H1 (cell line): ENCODE measurements around the gene IQCH. TPM values are rescaled to one million over a fixed set of nuclear protein-coding genes. Genes with fewer than 3 reads are reported as not detected.

Experiments used
- CTCF ChIA-PET: fragments of 300-600 bp; sonication (Branson Sonifier 250); formaldehyde crosslinking; loops from one replicate; lab custom pipeline; 2021; ENCODE audit not compliant: partially characterized antibody; lab: Charles Lee
- POLR2A ChIA-PET: fragments of 300-600 bp; sonication (Branson Sonifier 250); formaldehyde crosslinking; loops from one replicate; lab custom pipeline; 2021; ENCODE audit warnings: inconsistent platforms; ENCODE audit not compliant: partially characterized antibody; lab: Charles Lee
- DNase-seq, 2 experiments: peaks; one replicate each; pipeline versions ENCODE4 v3.0.0 to v3.0.0-alpha.2; 2010 to 2022; ENCODE audit warnings: low spot score in 2 of 2, low read depth in 1 of 2, mixed read lengths in 1 of 2
- FAIRE-seq: peaks from 2 replicates; lab custom pipeline; 2011; peaks lifted over from hg19 to GRCh38; lab: Jason Lieb, UNC
- H2AFZ ChIP-seq: 2 replicates; pipeline ENCODE4 v1.8.1; 2012; ENCODE audit warnings: low read length, inconsistent platforms
- H2AK5ac ChIP-seq: 2 replicates; pipeline ENCODE4 v1.6.1; 2013; ENCODE audit warnings: low read depth, low read length
- H2BK120ac ChIP-seq: replicated peaks from 2 replicates; pipeline ENCODE3; 2013; ENCODE audit warnings: low read depth, low read length, inconsistent platforms
- H2BK12ac ChIP-seq: 2 replicates; pipeline ENCODE4 v1.6.1; 2013; ENCODE audit warnings: low read depth, low read length
- H2BK15ac ChIP-seq: 2 replicates; pipeline ENCODE4 v1.6.1; 2013; ENCODE audit warnings: low read length
- H2BK20ac ChIP-seq: 2 replicates; pipeline ENCODE4 v1.6.1; 2013; ENCODE audit warnings: low read length
- H2BK5ac ChIP-seq: 2 replicates; pipeline ENCODE4 v1.6.1; 2013; ENCODE audit warnings: low read depth, low read length
- H3K14ac ChIP-seq: 2 replicates; pipeline ENCODE4 v1.6.1; 2013; ENCODE audit warnings: inconsistent platforms; ENCODE audit not compliant: insufficient read length
- H3K18ac ChIP-seq: 2 replicates; pipeline ENCODE4 v1.6.1; 2013; ENCODE audit warnings: low read length; ENCODE audit errors: extremely low read depth
- H3K23ac ChIP-seq: 2 replicates; pipeline ENCODE4 v1.6.1; 2013; ENCODE audit warnings: inconsistent platforms; ENCODE audit not compliant: insufficient read length
- H3K23me2 ChIP-seq: 2 replicates; pipeline ENCODE4 v1.6.1; 2013; ENCODE audit warnings: low read depth, low read length
- H3K27ac ChIP-seq: 2 replicates; pipeline ENCODE4 v1.6.1; 2011; ENCODE audit warnings: low read depth, low read length, inconsistent platforms
- H3K27me3 ChIP-seq, 4 experiments: replicated peaks in 1 of 4; 1 replicate in 1 of 4; 2 replicates in 3 of 4; pipeline versions ENCODE4 v1.6.1 to v1.8.1; 2011 to 2013; ENCODE audit warnings: low read length in 3 of 4, mild to moderate bottlenecking in 3 of 4, inconsistent platforms in 2 of 4, mixed read lengths in 2 of 4, moderate library complexity in 1 of 4; ENCODE audit not compliant: control insufficient read depth in 3 of 4, insufficient read depth in 3 of 4; ENCODE audit errors: extremely low read depth in 1 of 4
- H3K36me3 ChIP-seq, 4 experiments: 2 replicates each; pipeline versions ENCODE4 v1.6.1 to v1.8.1; 2011 to 2013; ENCODE audit warnings: mild to moderate bottlenecking in 4 of 4, low read length in 3 of 4, moderate library complexity in 2 of 4, control low read depth in 1 of 4, inconsistent platforms in 1 of 4; ENCODE audit not compliant: insufficient read depth in 4 of 4, control insufficient read depth in 2 of 4
- H3K4ac ChIP-seq: replicated peaks from 2 replicates; pipeline ENCODE3; 2013; ENCODE audit warnings: low read length, low read depth, mixed read lengths, inconsistent platforms; ENCODE audit not compliant: insufficient read length
- H3K4me1 ChIP-seq, 4 experiments: replicated peaks in 1 of 4; 1 replicate in 1 of 4; 2 replicates in 3 of 4; pipeline versions ENCODE4 v1.6.1 to v1.8.1; 2011 to 2013; ENCODE audit warnings: low read length in 3 of 4, inconsistent platforms in 2 of 4, mixed read lengths in 1 of 4; ENCODE audit not compliant: insufficient read depth in 4 of 4, control insufficient read depth in 3 of 4
- H3K4me2 ChIP-seq, 2 experiments: 2 replicates each; pipeline versions ENCODE4 v1.6.1 to v1.8.1; 2011 to 2013; ENCODE audit warnings: low read depth in 2 of 2, low read length in 2 of 2, control low read depth in 1 of 2, inconsistent platforms in 1 of 2, mild to moderate bottlenecking in 1 of 2; ENCODE audit not compliant: insufficient read depth in 1 of 2
- H3K4me3 ChIP-seq, 4 experiments: fragments of 200-600, 300-600 bp in 1 of 4; sonication (generic), shearing (Covaris generic), sonication (Bioruptor Twin) in 1 of 4; 2 replicates each; pipeline versions ENCODE4 v1.5.1 to v1.8.1; 2011 to 2016; ENCODE audit warnings: low read length in 4 of 4, low read depth in 3 of 4, control low read depth in 2 of 4, inconsistent platforms in 2 of 4, mild to moderate bottlenecking in 2 of 4, mixed read lengths in 1 of 4, moderate library complexity in 1 of 4; ENCODE audit not compliant: insufficient read depth in 2 of 4; ENCODE audit errors: extremely low read depth in 1 of 4
- H3K56ac ChIP-seq: replicated peaks from 2 replicates; pipeline ENCODE3; 2013; ENCODE audit warnings: low read depth, mild to moderate bottlenecking, mixed read lengths, low read length, inconsistent platforms; ENCODE audit not compliant: insufficient read length
- H3K79me1 ChIP-seq: 2 replicates; pipeline ENCODE4 v1.6.1; 2013; ENCODE audit warnings: low read depth, low read length, control low read depth
- H3K79me2 ChIP-seq, 2 experiments: 2 replicates each; pipeline versions ENCODE4 v1.6.1 to v1.8.1; 2012 to 2013; ENCODE audit warnings: low read length in 2 of 2, mild to moderate bottlenecking in 2 of 2, inconsistent platforms in 1 of 2; ENCODE audit not compliant: insufficient read depth in 2 of 2, control insufficient read depth in 1 of 2
- H3K9ac ChIP-seq, 4 experiments: replicated peaks in 1 of 4; 1 replicate in 1 of 4; 2 replicates in 3 of 4; pipeline versions ENCODE4 v1.6.1 to v1.8.1; 2011 to 2013; ENCODE audit warnings: low read depth in 3 of 4, low read length in 3 of 4, control low read depth in 2 of 4, mild to moderate bottlenecking in 2 of 4, moderate library complexity in 2 of 4, inconsistent platforms in 1 of 4; ENCODE audit errors: extremely low read depth in 1 of 4
- H3K9me3 ChIP-seq, 2 experiments: 2 replicates each; pipeline versions ENCODE4 v1.6.1 to v1.8.1; 2012 to 2013; ENCODE audit warnings: mild to moderate bottlenecking in 2 of 2, moderate library complexity in 2 of 2, control low read depth in 1 of 2, inconsistent platforms in 1 of 2, low read depth in 1 of 2, low read length in 1 of 2, mixed read lengths in 1 of 2; ENCODE audit not compliant: insufficient read depth in 2 of 2
- H4K20me1 ChIP-seq, 2 experiments: replicated peaks in 1 of 2; 2 replicates each; pipeline versions ENCODE3 to v1.8.1; 2011 to 2013; ENCODE audit warnings: inconsistent platforms in 2 of 2, low read length in 2 of 2, mild to moderate bottlenecking in 1 of 2; ENCODE audit not compliant: insufficient read depth in 2 of 2, control insufficient read depth in 1 of 2
- H4K5ac ChIP-seq: 2 replicates; pipeline ENCODE4 v1.6.1; 2013; ENCODE audit warnings: low read length, low read depth, mixed read lengths, inconsistent platforms; ENCODE audit not compliant: insufficient read length
- H4K8ac ChIP-seq: 2 replicates; pipeline ENCODE4 v1.8.0; 2013; ENCODE audit warnings: mild to moderate bottlenecking, moderate library complexity, low read length, inconsistent platforms; ENCODE audit not compliant: insufficient read depth; ENCODE audit errors: extremely low read depth
- H4K91ac ChIP-seq: replicated peaks from 2 replicates; pipeline ENCODE3; 2013; ENCODE audit warnings: low read length, mixed read lengths, inconsistent platforms; ENCODE audit not compliant: insufficient read length
- ASH2L ChIP-seq: fragments of 200-600, 300-600 bp; sonication (generic); IDR thresholded peaks from one replicate; pipeline ENCODE4 v1.7.1; 2017; ENCODE audit warnings: low read length
- BACH1 ChIP-seq: IDR thresholded peaks from 2 replicates; pipeline ENCODE4 v1.6.1; 2012; ENCODE audit warnings: low read length, improper control_type of control experiment
- BCL11A ChIP-seq, 2 experiments: IDR thresholded peaks; one replicate each; pipeline ENCODE4 v1.6.1; 2011; ENCODE audit warnings: low read depth in 2 of 2, low read length in 2 of 2, mild to moderate bottlenecking in 2 of 2
- CREB1 ChIP-seq: IDR thresholded peaks from 2 replicates; pipeline ENCODE4 v1.6.1; 2012; ENCODE audit warnings: inconsistent platforms
- EGR1 ChIP-seq: IDR thresholded peaks from 2 replicates; pipeline ENCODE4 v1.6.1; 2011; ENCODE audit warnings: low read depth, low read length, borderline replicate concordance
- GABPA ChIP-seq: IDR thresholded peaks from 2 replicates; pipeline ENCODE4 v1.6.1; 2011; ENCODE audit warnings: mild to moderate bottlenecking, low read length, moderate library complexity, borderline replicate concordance; ENCODE audit not compliant: insufficient read depth
- JUND ChIP-seq: IDR thresholded peaks from 2 replicates; pipeline ENCODE4 v1.6.1; 2011; ENCODE audit warnings: mild to moderate bottlenecking, improper control_type of control experiment, low read length
- KDM1A ChIP-seq: fragments of 200-600, 300-600 bp; sonication (generic); IDR thresholded peaks from 2 replicates; pipeline ENCODE4 v1.7.1; 2016; ENCODE audit warnings: mild to moderate bottlenecking, low read length, borderline replicate concordance
- MAFK ChIP-seq: IDR thresholded peaks from 2 replicates; pipeline ENCODE4 v1.6.1; 2012; ENCODE audit warnings: low read depth, mild to moderate bottlenecking, improper control_type of control experiment, low read length
- PHF8 ChIP-seq: fragments of 200-600 bp; sonication (generic); conservative IDR thresholded peaks from 2 replicates; pipeline ENCODE4 v1.7.1; 2012; ENCODE audit warnings: low read depth, mild to moderate bottlenecking, inconsistent platforms, low read length, moderate library complexity
- POLR2AphosphoS5 ChIP-seq: IDR thresholded peaks from 2 replicates; pipeline ENCODE4 v1.6.1; 2011; ENCODE audit warnings: low read depth, low read length
- RXRA ChIP-seq: IDR thresholded peaks from 2 replicates; pipeline ENCODE4 v1.6.1; 2011; ENCODE audit warnings: low read depth, mild to moderate bottlenecking, low read length, moderate library complexity; ENCODE audit not compliant: insufficient read depth
- SIRT6 ChIP-seq: IDR thresholded peaks from one replicate; pipeline ENCODE4 v1.7.1; 2012; ENCODE audit warnings: low read length, inconsistent platforms
- SP2 ChIP-seq: IDR thresholded peaks from 2 replicates; pipeline ENCODE4 v1.6.1; 2012; ENCODE audit warnings: mild to moderate bottlenecking, low read length, inconsistent platforms
- TCF12 ChIP-seq: IDR thresholded peaks from 2 replicates; pipeline ENCODE4 v1.6.1; 2011; ENCODE audit warnings: low read depth, mild to moderate bottlenecking, low read length
- YY1 ChIP-seq: IDR thresholded peaks from 2 replicates; pipeline ENCODE4 v1.6.1; 2011; ENCODE audit warnings: low read depth, mild to moderate bottlenecking, low read length
- WGBS, 2 experiments: shearing (Covaris generic) in 1 of 2; methylation state at CpG; one replicate each; pipeline versions ENCODE4 v1.1.6 to v1.1.7; 2013 to 2015; ENCODE audit warnings: low lambda C conversion rate in 2 of 2, mixed read lengths in 2 of 2, inconsistent platforms in 1 of 2, low coverage in 1 of 2, missing lambda C conversion rate in 1 of 2; ENCODE audit not compliant: insufficient replicate concordance in 2 of 2, insufficient coverage in 1 of 2, insufficient read length in 1 of 2; ENCODE audit errors: extremely low coverage in 1 of 2, missing lambda C conversion rate in 1 of 2; 5-methylcytosine and 5-hydroxymethylcytosine counted together
- polyA plus RNA-seq, 7 experiments: library from polyadenylated mRNA; depleted of rRNA in 3 of 7; stranded (reverse) in 5 of 7; unstranded in 2 of 7; fragments of >200 nt in 5 of 7; fragments of 200-250 nt in 2 of 7; gene quantifications; 1 replicate in 5 of 7; 2 replicates in 1 of 7; 4 replicates in 1 of 7; pipeline versions ENCODE4 v1.2.1 to v1.2.3, GENCODE V29; 2011 to 2013; ENCODE audit warnings: missing spikeins in 2 of 7, mixed read lengths in 2 of 7
- total RNA-seq: library from RNA; stranded (reverse); fragmentation: NEBNext Ultra II Directional; extraction: Animal tissue kit (Norgen Biotek cat#: 25700); gene quantifications from 2 replicates; pipeline ENCODE4 v1.2.1, GENCODE V29; 2021

IQCH gene
- total and polyA plus RNA-seq, 2 of the 8 experiments (the other 6 are each of a cell fraction or from before 2014, with no cell fraction given): 0.60 to 1.9 TPM

DNA sequence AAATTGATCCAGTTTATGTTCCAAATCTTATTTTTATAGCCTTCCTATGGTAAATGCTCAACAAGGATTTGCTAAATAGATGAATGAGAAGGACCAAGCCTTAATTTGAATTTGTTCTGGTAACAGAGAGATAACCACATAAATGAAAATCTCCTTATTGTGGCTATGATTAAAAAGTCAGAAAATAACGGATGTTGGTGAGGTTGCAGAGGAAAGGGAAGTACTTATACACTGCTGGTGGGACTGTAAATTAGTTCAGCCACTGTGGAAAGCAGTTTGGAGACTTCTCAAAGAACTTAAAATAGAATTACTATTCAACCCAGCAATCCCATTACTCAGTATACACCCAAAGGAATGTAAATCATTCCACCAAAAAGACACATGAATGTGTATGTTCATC lies 26.3 kb upstream of the IQCH start:
- WGBS, 2 experiments: 68% methylated on average over 1 of the region's 1 CpG; no CpG with 5 or more reads in 1 of the 2 experiments
- POLR2A ChIA-PET: no interaction called here
- Histone ChIP-seq H2AFZ (no peak overlapping the region), H2AK5ac (no peak overlapping the region), H3K4me3 (no peak overlapping the region), H3K79me2 (no peaks in the 10 kb centered on the region), H3K27me3 (no peaks in the 10 kb centered on the region), H4K91ac (no peak overlapping the region), H3K79me1 (no peaks in the 10 kb centered on the region), H3K23me2 (no peaks in the 10 kb centered on the region), H3K4me2 (no peak overlapping the region), H4K8ac (no peak overlapping the region), H3K36me3 (peaks cover 3 to 11% (median 5%) of the 10 kb centered on the region in 4 experiments; a peak in 4 of 8 replicates), H3K9me3 (no peaks in the 10 kb centered on the region), H3K9ac (no peak overlapping the region), H3K18ac (no peak overlapping the region), H2BK120ac (no peak overlapping the region), H3K27ac (no peak overlapping the region), H2BK5ac (no peak overlapping the region), H3K14ac (no peak overlapping the region), H4K20me1 (no peaks in the 10 kb centered on the region), H3K56ac (no peak overlapping the region), H2BK12ac (no peak overlapping the region), H3K4ac (no peak overlapping the region), H3K4me1 (no peaks in the 10 kb centered on the region), H2BK15ac (no peak overlapping the region), H4K5ac (no peak overlapping the region), H2BK20ac (no peak overlapping the region), H3K23ac (no peak overlapping the region)
- FAIRE-seq (no peak), DNase-seq (no peak)
- CTCF ChIA-PET: interaction anchor here (0.8 kb wide), 1 partner anchor 28 kb away, joined by 3 read pairs; no protein-coding TSS in a partner anchor
- TF ChIP-seq GABPA: no peak
- no peak for TF ChIP-seq JUND
- TF ChIP-seq YY1: no peak
- no peak for TF ChIP-seq KDM1A
- no peak for TF ChIP-seq BCL11A (IDR thresholded peaks at IDR 0.05; ENCODE audit: low read depth in 2 of 2, low read length in 2 of 2)
- TF ChIP-seq TCF12: no peak
- no peak for TF ChIP-seq CREB1
- no peak for TF ChIP-seq MAFK
- TF ChIP-seq SIRT6: no peak
- TF ChIP-seq PHF8: no peak
- TF ChIP-seq SP2: no peak
- no peak for TF ChIP-seq BACH1
- no peak for TF ChIP-seq POLR2AphosphoS5
- no peak for TF ChIP-seq RXRA
- TF ChIP-seq ASH2L: no peak
- TF ChIP-seq EGR1: no peak
